CD4-positive, alpha-beta T cell treated with Interferon gamma for 1 hour (primary cell): ENCODE measurements around the gene DHRS12.
"Not testable (repeated sequence)": the region's sequence is repeated elsewhere in the genome, so short reads cannot be mapped to it uniquely, and the experiment has no call there.

Experiments used
- DNase-seq: peaks from one replicate; pipeline ENCODE4 v3.0.0-alpha.2; 2020

Gene DHRS12

DNA sequence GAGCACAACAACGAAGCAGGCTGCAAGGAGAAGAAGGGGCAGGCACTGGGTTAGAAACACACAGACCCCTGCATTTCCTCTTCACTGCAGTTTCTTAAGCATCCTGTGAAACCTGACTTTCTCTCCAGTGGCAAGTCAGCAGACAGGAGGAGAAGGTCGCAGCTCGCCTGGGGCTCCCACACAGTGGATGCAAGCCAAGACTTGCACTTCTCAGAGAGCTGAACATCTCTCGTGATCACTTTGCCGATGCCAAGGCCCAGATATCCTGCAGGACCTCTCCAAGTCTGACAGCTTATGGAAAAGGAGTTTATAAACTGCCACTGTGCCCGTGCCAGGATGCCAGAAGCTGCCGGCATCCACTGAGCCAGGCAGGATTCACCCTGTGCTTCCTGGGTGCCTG is 22.6 kb upstream of the DHRS12 start:
- DNase-seq, result no peak

DNA sequence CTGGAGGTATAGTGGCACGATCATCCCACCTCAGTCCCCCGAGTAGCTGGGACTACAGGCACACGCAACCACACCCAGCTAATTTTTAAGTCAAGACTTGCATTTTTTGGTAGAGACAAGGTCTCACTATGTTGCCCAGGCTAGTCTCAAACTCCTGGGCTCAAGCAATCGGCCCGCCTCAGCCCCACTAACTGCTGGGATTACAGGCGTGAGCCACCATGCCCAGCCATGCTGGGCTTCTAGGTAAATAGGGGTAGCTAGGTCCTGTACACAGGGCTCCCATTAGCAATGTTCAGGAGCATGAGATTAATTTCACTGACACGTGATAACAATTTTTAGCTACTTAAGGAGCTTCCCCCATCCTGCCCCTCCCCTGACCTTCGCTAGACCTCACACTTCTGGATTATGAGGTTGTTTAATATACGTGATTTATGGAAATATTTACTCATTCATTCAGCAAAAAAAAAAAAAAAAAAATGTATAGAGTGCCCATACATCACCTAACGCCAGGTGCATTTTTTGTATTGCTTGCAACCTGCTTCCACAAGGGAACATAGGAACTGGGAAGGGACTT is 21.8 kb upstream of the DHRS12 start:
- DNase-seq, result no peak

DNA sequence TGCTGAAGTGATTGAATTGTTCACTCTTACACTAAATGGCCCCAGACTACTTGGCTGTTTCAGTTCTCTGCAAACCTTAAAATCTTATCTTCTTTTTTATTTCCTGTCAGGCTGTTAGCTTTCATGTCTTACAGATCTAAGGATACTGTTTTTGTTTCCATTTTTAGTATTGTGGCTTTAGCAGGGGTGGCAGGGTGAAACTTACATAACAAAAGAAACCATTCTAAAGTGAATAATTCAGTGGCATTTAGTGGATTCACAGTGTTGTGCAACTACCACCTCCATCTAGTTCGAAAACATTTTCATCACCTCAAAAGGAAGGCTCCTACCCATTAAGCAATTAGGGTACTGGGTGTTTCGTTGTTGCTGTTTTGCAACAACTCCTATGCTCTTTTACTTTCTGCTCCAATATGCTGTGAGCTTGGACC is 21.2 kb upstream of the DHRS12 start:
- DNase-seq, result no peak

DNA sequence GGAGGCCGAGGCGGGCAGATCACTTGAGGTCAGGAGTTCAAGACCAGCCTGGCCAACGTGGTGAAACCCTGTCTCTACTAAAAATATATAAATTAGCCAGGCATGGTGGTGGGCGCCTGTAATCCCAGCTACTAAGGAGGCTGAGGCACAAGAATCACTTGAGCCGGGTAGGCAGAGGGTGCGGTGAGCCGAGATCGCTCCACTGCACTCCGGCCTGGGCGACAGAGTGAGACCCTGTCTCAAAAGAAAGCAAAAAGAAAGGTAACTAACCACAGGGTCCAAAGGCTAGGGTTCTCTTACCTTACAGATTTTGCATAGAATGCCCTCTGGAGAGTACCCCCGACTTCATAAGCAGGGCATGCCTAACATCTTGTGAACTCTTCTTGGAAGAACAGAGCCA is 20.7 kb upstream of the DHRS12 start:
- DNase-seq, result not testable (repeated sequence)

DNA sequence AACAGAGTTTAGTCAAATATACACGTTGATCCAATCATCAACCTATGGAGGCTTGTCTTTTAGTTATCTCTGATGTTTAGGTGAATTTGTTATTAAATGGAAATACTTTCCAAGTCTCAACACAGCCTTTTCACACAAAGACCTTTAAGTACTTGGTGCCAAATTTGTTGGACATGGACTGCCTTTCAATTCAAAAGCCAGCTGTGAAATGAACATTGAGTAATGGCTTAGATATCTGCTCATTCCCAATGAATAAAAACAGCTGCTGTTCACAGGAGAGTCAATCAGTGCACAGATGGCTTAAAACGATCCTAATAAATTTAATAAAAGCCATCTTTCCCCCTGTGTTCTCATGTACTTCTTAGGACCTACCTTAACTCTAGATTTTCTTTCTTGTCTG is 19.9 kb upstream of the DHRS12 start:
- DNase-seq, result no peak

DNA sequence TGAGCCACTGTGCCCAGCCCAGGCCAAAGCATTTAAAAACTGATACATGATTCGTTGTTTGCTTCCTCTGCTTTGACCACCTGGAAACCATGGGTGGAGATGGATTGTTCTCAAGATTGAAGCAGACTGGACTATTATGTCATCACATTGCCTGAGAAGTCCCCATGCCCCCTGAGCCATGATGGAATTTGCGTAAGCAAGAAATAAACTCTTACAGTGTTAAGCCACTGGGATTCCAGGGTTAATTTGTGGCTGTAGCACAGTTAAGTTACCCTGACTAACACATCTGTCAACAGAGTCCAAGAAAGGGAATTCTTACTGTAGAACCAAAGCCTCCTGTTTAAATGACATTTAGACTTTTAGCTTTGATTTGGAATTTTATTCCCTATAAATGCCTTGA is 19.4 kb upstream of the DHRS12 start:
- no peak for DNase-seq

DNA sequence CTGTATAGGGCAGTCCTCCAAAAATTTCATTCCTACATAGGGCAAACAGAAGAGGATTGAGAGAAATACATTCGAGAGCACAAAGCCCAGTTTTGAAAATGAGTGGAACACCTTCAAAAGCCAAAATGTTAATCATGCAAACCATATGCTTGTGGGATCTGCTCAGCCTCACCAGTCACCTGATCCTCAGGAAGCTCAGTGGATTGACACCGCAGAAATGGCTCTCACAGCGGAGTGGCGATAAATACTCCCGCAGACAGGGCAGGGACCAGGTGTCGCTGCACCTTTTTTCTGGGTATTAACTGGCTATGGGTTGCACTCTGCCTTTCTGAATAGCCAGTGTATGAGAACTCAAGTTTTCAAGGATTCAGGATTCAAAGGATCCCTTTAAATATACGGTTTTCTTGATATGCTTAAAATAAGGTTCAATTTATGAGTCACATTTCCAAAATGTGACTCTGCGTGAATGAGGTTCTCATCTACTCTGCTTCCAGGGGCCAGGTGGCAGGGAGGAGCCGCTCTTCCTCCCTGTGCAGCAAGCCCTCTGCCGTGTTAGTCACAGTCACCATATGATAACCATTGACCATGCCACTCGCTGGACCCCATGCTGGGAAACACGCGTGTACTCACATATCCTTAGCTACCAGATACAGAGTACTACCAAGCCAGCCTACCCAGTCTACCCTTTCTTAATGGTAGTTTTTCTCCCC is 18.3 kb upstream of the DHRS12 start:
- DNase-seq, result no peak

DNA sequence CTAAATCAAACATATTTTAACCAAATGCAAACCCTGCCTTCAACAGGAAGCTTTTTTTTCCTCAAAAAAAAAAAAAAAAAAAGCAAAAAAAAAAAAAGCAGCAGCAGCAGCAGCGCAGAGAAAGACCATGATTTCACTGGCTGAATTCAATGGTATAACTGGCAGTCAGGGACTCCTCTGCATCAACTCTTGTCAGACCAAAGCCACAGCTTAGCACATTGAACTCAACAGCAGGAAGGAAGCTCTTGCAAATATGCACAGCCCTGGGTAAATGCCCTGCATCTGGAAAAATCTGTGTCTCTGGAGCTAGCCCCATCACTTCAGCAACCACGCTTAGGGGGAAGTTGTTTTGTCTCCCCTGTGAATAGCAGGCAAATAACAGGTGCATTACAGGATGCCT is 17.6 kb upstream of the DHRS12 start:
- no peak for DNase-seq

DNA sequence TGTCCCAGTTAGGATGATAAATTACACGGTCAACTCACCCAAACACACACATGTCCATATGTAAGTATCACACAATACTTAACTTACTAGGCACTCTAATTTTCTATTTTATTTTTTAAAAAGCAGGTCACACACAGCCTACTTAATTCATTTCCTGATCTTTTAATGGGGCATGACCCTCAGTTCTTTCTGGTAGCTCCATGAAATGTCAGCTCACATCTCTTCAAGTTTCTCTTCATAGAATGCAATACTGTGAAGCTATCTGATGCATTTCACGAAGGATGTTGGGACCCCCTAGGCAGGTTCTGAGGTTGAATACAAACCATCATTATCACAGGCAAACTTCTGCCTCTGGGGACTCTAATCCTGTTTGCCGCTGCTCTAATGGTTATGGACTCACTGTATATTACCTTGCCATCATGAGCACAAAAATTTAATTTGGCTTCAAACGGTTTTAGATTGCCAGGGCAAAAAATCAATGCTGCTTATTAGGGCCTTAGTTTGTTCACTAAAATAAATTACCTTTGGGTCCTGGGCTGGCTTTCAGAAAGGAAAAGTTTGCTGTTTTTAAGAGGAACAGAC is 16.1 kb upstream of the DHRS12 start:
- no peak for DNase-seq

DNA sequence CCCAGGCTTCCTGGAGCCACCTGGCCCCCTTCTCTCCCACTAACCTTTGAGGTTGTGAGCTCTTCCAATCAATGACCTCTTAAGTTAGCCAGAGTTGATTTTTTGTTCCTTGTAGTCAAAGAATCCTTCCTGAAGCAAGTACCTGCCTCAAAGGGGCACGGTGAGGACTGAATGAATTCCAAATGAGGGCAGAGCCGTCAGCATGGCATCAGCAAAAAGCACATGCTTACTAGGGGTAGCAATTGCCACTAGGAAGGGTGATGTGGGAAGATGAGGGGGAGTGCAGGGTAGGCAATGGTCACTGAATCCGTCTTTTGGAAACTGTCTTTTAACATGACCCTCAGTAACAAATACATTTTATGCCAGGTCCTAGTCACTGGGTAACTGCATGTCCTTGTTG is 15.6 kb upstream of the DHRS12 start:
- no peak for DNase-seq

DNA sequence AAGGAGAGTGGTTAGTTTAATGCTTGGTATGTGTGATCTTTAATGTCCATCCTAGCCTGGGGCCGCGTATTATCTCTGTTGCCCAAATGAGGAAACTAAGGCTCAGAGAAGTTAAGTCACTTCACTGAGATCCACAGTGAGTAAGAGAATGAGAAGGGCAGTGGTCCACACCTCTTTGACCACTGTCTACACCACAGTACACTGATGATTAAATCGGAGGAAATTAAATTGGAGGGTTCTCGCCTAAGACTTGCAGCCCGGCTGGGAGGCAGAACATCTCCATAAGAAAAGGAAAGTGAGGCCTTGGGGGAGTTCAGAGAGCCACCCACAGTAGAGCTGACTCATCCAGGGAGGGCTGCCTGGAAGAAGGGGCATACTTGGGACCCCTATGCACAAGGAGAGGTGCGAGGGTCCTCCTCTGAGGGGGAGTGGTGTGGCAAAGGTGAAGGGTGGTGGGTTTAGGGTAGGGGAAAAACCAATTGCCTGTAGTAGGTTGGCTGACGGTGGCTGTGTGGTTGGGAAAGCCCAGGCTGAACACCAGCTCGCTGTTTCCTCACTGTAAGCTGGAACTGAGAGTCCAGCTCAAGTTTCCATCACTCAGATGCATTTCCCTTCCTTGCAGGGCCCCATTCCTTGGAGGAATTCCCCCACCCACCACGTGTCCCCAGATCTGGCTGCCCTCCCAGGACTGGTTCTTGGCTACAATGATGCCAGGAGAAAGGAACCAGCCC is 15.0 kb upstream of the DHRS12 start:
- DNase-seq, result peak; percentile 38

DNA sequence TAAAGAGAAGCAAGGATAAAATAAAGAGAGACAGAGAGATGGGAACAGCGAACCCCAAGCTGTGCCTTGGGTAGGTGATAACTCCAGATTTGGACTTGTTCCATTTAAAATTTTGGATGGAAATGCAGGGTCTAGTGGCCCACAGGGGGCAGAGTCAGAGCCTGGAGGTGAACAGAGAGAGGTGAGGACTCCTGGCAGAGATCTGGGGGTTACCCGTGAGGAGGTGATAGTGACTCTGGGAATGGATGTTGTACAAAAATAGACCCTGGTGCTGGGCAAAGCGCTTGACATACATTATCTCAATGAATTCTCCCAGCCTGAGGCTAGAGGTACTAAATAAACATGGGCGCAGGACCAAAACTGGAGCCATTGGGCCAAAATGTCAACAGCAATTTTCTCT is 14.3 kb upstream of the DHRS12 start:
- DNase-seq, result no peak

DNA sequence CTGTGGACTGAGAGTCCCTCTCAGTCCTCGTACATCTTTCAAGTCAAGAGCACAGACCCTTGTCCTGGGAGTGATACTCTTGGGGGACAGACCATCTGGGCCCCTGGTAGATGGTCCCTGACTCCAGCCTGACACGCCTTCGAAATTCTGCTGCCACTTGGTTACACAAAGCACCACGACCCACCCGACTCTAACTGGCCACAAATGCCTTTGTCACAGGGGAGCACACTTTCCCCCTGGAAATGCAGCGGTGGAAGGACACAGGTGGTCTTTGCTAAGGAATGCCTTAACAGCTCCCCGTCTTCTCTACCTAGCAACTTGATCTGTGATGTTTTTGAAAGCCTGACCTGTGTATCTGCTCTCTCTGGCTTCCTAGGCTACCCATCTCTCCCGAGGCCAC is 13.8 kb upstream of the DHRS12 start:
- no peak for DNase-seq

DNA sequence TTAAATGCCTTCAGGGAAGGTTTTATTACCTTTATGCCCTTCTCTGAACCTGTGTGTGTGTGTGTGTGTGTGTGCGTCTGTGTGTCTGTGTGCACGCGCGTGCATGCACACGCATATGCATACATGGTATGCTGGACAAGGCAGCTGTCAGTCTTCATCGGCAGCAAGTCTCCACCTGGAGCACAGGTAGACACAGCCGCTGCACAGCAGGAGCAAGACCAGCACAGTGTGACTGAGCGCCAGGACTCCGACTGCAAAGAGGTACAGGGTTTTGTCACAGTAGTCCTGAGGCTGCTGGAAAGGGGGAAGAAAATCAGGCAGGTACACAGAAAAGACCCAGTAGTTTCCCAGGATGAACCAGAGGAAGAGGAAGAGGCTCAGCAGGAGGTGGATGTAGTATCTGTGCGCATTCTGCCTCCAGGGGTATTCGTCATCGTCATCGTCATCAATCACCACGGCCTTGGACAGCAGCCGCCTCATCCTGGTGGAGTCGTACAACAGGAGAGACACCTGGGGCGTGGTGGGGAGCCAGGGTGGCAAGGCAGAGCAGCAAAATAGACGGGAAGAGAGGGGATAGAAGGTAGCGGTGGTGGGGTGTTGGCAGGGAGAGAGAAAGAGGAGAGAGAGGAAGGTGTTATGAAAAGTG is 12.8 kb upstream of the DHRS12 start:
- DNase-seq, result no peak

DNA sequence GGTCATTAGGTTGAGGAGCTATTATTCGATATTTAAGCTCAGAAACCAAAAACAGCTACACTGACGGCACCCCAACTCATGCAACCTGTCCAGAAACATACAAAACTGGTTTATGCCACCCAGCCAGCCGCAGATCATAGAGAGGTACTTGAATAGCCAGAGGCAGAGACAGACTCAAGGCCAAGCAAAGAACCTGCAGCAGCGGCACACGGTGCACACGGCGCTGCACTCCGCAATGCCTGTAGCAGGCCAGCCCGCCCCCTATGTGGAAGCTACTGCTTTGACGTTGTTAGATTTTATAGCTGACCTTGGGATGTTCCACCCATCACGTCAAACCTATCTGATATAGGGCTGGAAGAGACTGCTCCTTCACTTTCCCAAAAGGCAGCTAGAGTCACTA is 11.9 kb upstream of the DHRS12 start:
- DNase-seq, result no peak

DNA sequence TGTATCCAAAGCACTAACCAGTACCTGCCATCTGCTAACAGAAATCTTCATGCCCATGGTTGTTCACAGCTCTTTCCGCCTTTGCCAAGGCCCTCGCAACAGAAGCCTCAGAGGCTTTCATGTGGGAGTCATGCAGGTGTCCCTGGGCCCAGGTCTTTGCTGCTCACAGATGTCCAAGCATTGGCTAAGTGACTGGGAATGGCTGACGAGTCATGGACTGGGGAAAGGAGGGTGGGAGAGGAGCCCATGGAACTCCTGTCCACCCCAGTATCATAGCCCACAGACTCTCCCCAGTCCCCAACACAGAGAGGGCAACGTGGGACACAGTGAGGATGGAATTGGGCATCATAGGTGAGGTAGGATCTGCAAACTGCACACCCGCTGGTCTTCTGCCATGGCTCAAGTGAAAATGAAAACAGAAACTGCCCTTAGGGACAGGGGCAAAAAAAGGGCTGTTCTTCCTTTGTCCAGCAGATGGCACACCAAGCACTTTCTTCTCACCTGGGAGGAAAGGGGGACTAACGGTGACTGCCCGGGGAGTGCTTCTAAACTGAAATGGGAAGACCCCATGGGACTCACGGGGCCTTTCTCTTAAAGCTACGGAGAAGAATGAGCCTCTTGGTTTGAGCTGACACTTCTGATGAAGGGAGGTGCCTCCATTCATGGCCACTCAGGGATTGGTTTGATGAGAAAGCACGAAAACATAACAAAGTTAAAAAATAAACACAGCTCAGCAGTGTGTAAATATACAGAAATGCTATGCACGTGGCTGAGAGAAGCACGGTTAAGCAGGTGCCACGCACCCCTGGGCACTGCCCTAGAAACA is 11.1 kb upstream of the DHRS12 start:
- peak; percentile 73 for DNase-seq

DNA sequence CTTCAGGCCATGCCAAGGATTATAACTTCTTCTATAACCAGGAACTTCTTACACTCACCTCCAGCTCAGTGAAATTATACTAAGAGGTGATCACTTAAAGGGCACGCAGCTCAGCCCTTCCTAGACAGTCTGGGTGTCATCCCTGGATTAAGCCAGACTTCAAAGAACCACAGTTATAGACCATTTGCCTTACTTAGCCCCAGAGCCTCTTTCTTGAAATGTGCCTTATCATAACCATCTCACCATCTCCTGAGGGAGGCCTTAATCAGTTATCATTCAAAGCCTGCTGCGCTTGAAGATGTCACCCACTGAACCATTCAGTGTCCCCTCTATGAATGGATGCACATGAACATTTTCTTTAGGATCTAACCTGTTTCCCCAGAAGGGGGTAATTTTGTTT is 10.1 kb upstream of the DHRS12 start:
- no peak for DNase-seq

DNA sequence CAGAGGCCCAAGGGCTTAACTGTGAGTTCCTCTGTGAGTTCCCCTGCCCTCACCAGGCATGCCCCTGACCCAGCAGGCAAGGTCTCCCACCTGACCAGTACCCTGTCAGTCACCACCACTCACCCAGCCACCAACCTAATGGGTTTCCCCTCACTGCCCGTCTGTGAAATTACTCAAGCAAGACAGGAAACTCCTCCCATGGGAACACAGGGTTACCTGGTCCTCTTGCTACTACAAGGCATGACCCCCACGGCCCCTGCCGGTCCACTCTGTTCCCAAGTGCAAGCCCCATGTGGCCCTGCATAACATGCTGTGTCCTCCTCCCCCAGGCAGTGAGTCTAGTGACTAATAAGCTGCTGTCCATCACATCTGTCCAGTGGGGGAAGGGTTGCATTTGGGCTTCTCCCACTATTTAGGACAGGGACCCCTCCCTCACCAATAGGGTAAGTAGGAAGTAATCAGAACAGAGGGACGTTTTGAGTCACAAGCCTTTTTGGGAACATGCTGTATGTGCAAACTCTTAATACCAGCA is 8.0 kb upstream of the DHRS12 start:
- DNase-seq, result no peak

DNA sequence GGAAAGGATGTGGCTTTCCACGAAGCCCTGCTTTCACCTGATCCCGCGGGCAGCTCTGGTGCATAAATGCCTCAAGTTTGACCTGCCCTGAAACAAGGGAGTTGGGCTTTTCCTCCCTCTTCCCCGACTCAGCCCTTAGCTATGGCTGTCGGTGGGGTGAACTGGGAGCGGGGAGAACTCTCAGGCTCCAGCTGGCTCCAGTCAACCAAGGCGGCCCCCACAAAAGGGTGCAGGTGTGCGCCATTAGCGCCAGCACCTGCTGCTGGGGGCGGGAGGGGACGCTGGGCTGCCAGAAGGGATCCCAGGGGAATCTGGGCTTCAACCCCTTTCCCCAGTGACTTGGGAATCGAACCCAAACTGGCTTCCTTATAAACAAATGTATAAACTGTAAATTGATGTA is 7.1 kb upstream of the DHRS12 start:
- DNase-seq, result no peak

DNA sequence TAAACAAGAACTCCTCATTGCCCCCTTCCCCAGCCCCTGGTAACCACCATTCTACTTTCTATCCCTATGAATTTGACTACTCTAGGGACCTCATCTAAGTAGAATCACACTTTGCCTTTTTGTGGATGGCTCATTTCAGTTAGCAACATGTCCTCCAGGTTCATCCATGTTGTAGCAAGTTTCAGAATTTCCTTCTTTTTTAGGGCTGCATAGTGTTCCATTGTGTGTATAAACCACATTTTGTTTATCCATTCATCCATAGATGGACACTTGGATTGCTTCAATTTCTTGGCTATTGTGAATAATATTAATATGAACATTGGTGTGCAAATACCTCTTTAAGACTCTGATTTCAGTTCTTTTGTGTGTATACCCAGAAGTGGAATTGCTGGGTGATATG is 4.8 kb upstream of the DHRS12 start:
- no peak for DNase-seq

DNA sequence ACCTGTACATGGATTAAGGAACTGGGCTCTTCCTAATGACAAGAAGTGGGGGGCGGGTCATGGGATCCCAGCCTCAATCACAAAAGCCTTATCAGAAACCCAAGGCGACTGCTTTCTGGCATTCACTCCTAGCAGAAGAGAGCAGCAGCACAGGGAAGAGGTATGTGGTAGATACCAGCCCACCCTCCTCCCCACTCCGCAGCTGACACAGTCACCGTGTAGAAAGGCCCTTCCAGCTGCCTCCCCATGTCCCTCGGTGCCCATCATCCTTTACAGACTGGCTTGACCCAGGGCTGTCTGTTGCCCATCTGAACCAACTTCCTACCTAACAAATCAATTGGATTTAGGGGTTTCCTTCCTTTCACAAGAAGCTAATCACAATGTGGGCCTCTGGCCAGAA is 3.1 kb upstream of the DHRS12 start:
- no peak for DNase-seq

DNA sequence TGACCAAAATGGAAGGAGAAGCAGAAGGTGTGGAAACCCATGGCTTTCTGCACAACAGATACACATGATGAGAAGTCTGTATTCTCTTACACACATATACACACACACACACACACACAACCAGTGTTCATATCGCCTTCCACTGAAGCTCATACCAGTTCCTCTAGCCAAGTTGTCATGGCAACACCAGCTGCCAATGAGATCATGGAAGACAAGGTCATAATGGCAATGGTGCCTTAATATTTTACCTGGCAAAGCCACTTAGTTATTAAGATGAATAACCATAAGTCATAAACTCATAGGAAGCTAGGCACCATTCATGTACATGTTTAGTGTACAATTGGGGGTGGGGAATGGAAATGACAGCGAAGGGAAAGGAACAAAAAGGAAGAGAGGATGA is 2.6 kb upstream of the DHRS12 start:
- DNase-seq, result peak; percentile 47
